ENCODE data around the gene AKAP5. TPM values are rescaled to one million over a fixed set of nuclear protein-coding genes. Genes with fewer than 3 reads are reported as not detected.

Gene AKAP5
- total and polyA plus RNA-seq, 9 of the 15 experiments (the other 6 are each of a cell fraction or from before 2014, with no cell fraction given), result 0.06 to 0.94 (median 0.34) TPM

DNA sequence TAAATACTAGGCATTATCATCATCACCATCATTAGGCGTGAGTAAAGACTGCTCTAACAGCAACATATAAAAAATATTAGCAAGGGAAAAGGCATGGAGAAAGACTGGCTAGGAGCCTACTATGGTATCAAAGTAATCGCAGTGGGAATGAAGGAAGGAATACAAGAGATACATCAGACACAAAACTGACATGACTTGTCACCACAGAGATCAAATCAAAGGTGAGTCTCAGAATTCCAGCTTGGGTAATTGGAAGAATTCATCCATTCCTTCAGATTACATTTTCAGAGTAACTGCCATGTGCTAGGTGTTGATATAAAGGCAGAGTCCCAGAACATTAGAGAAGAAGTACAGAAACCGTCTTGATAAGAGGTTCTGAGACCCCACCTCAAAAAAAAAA is 28.2 kb downstream of the AKAP5 start:
- Histone ChIP-seq H4K20me1 (replicated peaks; ENCODE audit: control insufficient read depth, insufficient read depth, low read length) (no peaks in the 10 kb centered on the region), H3K27me3 (ENCODE audit: control insufficient read depth in 2 of 2, insufficient read depth in 2 of 2, low read length in 2 of 2) (no peaks in the 10 kb centered on the region), H2AFZ (ENCODE audit: low read depth, low read length) (no peak overlapping the region), H3K4me3 (no peak overlapping the region), H3K9ac (ENCODE audit: insufficient read depth in 1 of 2, low read depth in 2 of 2, low read length in 2 of 2) (no peak overlapping the region), H3K79me2 (ENCODE audit: control insufficient read depth, insufficient read depth, low read length) (no peaks in the 10 kb centered on the region), H3K27ac (ENCODE audit: extremely low read depth, low read depth, low read length) (no peak overlapping the region), H3K9me1 (ENCODE audit: control insufficient read depth, insufficient read depth, low read length) (no peaks in the 10 kb centered on the region), H3K36me3 (ENCODE audit: control insufficient read depth, insufficient read depth, low read length) (no peaks in the 10 kb centered on the region), H3K4me1 (replicated peaks in 1 of 2; ENCODE audit: control insufficient read depth in 2 of 2, insufficient read depth in 2 of 2, low read length in 2 of 2) (no peaks in the 10 kb centered on the region), H3K4me2 (ENCODE audit: insufficient read depth, low read length) (no peak overlapping the region), H3K9me3 (replicated peaks; ENCODE audit: control insufficient read depth, insufficient read depth, low read depth, low read length) (no peaks in the 10 kb centered on the region)
- FAIRE-seq (no peak), DNase-seq (ENCODE audit: extremely low read depth in 1 of 4, low spot score in 3 of 4) (no peak), ATAC-seq (no peak)
- POLR2A ChIA-PET, result no interaction called here
- intact Hi-C loops (cut with micrococcal nuclease) (no loop called here), in situ Hi-C loops (cut with MboI) (no loop called here)
- TF ChIP-seq HDAC3 (IDR thresholded peaks at IDR 0.05; ENCODE audit: borderline replicate concordance, partially characterized antibody) (no peak), SREBF2 (CRISPR knock-in tag; IDR thresholded peaks at IDR 0.05) (no peak), NR1H2 (CRISPR knock-in tag; IDR thresholded peaks at IDR 0.05) (no peak), GTF2E2 (tag; IDR thresholded peaks at IDR 0.05) (no peak), SMAD1 (IDR thresholded peaks at IDR 0.05; ENCODE audit: low read depth, low read length, partially characterized antibody) (no peak), MEF2A (IDR thresholded peaks at IDR 0.05; ENCODE audit: control insufficient read depth, low read depth, low read length) (no peak), CHD4 (IDR thresholded peaks at IDR 0.05; ENCODE audit: insufficient read depth, insufficient replicate concordance, low read depth, low read length, poor library complexity, severe bottlenecking) (no peak), BCOR (IDR thresholded peaks at IDR 0.05) (no peak), NFYB (IDR thresholded peaks at IDR 0.05; ENCODE audit: extremely low read depth, insufficient read length) (no peak), HEY1 (CRISPR knock-in tag; IDR thresholded peaks at IDR 0.05; ENCODE audit: borderline replicate concordance) (no peak), BHLHE40 (IDR thresholded peaks at IDR 0.05; ENCODE audit: low read length) (no peak), FOXP1 (CRISPR knock-in tag; IDR thresholded peaks at IDR 0.05) (no peak), FUS (optimal IDR thresholded peaks at IDR 0.05; ENCODE audit: low read depth, low read length) (no peak), ZNF583 (CRISPR knock-in tag; IDR thresholded peaks at IDR 0.05) (no peak), GTF2F1 (IDR thresholded peaks at IDR 0.05; ENCODE audit: low read depth, low read length) (no peak), GABPA (tag; conservative IDR thresholded peaks at IDR 0.05; ENCODE audit: low read depth) (no peak), ZNF324 (CRISPR knock-in tag; IDR thresholded peaks at IDR 0.05) (no peak)
- TF ChIP-seq, protein P1, sequence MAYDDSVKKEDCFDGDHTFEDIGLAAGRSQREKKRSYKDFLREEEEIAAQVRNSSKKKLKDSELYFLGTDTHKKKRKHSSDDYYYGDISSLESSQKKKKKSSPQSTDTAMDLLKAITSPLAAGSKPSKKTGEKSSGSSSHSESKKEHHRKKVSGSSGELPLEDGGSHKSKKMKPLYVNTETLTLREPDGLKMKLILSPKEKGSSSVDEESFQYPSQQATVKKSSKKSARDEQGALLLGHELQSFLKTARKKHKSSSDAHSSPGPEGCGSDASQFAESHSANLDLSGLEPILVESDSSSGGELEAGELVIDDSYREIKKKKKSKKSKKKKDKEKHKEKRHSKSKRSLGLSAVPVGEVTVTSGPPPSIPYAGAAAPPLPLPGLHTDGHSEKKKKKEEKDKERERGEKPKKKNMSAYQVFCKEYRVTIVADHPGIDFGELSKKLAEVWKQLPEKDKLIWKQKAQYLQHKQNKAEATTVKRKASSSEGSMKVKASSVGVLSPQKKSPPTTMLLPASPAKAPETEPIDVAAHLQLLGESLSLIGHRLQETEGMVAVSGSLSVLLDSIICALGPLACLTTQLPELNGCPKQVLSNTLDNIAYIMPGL (CRISPR knock-in tag; IDR thresholded peaks at IDR 0.05), result no peak
- TF ChIP-seq, protein P2, sequence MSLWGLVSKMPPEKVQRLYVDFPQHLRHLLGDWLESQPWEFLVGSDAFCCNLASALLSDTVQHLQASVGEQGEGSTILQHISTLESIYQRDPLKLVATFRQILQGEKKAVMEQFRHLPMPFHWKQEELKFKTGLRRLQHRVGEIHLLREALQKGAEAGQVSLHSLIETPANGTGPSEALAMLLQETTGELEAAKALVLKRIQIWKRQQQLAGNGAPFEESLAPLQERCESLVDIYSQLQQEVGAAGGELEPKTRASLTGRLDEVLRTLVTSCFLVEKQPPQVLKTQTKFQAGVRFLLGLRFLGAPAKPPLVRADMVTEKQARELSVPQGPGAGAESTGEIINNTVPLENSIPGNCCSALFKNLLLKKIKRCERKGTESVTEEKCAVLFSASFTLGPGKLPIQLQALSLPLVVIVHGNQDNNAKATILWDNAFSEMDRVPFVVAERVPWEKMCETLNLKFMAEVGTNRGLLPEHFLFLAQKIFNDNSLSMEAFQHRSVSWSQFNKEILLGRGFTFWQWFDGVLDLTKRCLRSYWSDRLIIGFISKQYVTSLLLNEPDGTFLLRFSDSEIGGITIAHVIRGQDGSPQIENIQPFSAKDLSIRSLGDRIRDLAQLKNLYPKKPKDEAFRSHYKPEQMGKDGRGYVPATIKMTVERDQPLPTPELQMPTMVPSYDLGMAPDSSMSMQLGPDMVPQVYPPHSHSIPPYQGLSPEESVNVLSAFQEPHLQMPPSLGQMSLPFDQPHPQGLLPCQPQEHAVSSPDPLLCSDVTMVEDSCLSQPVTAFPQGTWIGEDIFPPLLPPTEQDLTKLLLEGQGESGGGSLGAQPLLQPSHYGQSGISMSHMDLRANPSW (CRISPR knock-in tag; IDR thresholded peaks at IDR 0.05), result no peak
- WGBS (ENCODE audit: insufficient coverage, low coverage, missing lambda C conversion rate), result 75% methylated on average over 2 of the region's 3 CpGs
- no TSS peak for BruUV-seq (replicated peaks)
- CTCF ChIA-PET (ENCODE audit: low intra/inter-chr PET ratio), result no interaction called here

All from K562 (cell line).